Measurements from ENCODE around the gene EVI2A. TPM values are rescaled to one million over a fixed set of nuclear protein-coding genes. Genes with fewer than 3 reads are reported as not detected.

The EVI2A gene
- total RNA-seq, 1 experiment from 2014 or later = not detected

DNA sequence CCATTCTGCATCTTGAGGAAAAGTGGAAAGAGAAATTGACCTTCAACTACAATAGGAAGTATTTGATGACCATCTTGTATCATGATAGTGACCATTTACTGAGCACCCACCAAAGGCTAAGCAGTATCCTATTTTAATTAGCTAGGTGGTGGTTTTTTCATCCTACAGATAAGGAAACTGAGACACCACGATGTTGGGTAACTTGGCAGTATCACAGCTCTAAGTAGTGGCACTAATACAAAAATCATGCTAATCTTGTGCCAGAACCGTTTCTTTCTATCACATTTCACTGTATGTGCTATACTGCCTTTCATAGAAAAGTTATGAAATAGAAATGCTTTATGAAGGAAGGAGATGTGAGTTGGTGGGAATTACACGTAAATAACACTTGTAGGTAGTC is 9.9 kb downstream of the EVI2A start:
- H3K9me3 ChIP-seq (ENCODE audit: control insufficient read depth in 1 of 2, insufficient read depth in 1 of 2, low read depth in 1 of 2, low read length in 2 of 2) = no peaks in the 10 kb centered on the region
- CTCF ChIA-PET = interaction anchor here (0.5 kb wide), 1 partner anchor 94 kb away, joined by 3 read pairs; no protein-coding TSS in a partner anchor
- H3K4me2 ChIP-seq (ENCODE audit: low read length) = no peak overlapping the region
- ATAC-seq (no peak), DNase-seq (ENCODE audit: low read depth, low spot score) (no peak)
- H2AFZ ChIP-seq (ENCODE audit: low read depth, low read length, poor library complexity, severe bottlenecking) = no peak overlapping the region
- no peak overlapping the region for H3K9ac ChIP-seq (ENCODE audit: low read length)
- intact Hi-C loops (cut with micrococcal nuclease) = no loop called here
- no peaks in the 10 kb centered on the region for H3K4me1 ChIP-seq (ENCODE audit: control insufficient read depth in 1 of 2, insufficient read depth in 2 of 2, low read length in 2 of 2)
- no peaks in the 10 kb centered on the region for H3K27me3 ChIP-seq (ENCODE audit: insufficient read depth, low read length)
- H3K36me3 ChIP-seq (ENCODE audit: control insufficient read depth in 1 of 2, insufficient read depth in 2 of 2, low read length in 2 of 2) = no peaks in the 10 kb centered on the region; a peak in 1 of 4 replicates
- H3K9me2 ChIP-seq (ENCODE audit: insufficient read depth) = no peaks in the 10 kb centered on the region
- no peak overlapping the region for H3K4me3 ChIP-seq (replicated peaks in 1 of 2; ENCODE audit: low read depth in 1 of 2, low read length in 2 of 2)
- no peak overlapping the region for H3K27ac ChIP-seq (ENCODE audit: low read depth, low read length)
- POLR2A ChIA-PET = no interaction called here
- TF ChIP-seq JUND (IDR thresholded peaks at IDR 0.05) = no peak
- TF ChIP-seq EGR1 (IDR thresholded peaks at IDR 0.05; ENCODE audit: low read depth) = no peak
- no peak for TF ChIP-seq ZNF274 (IDR thresholded peaks at IDR 0.05; ENCODE audit: low read depth, low read length)
- no peak for TF ChIP-seq CEBPB (IDR thresholded peaks at IDR 0.05; ENCODE audit: low read depth)
- TF ChIP-seq, protein P1, sequence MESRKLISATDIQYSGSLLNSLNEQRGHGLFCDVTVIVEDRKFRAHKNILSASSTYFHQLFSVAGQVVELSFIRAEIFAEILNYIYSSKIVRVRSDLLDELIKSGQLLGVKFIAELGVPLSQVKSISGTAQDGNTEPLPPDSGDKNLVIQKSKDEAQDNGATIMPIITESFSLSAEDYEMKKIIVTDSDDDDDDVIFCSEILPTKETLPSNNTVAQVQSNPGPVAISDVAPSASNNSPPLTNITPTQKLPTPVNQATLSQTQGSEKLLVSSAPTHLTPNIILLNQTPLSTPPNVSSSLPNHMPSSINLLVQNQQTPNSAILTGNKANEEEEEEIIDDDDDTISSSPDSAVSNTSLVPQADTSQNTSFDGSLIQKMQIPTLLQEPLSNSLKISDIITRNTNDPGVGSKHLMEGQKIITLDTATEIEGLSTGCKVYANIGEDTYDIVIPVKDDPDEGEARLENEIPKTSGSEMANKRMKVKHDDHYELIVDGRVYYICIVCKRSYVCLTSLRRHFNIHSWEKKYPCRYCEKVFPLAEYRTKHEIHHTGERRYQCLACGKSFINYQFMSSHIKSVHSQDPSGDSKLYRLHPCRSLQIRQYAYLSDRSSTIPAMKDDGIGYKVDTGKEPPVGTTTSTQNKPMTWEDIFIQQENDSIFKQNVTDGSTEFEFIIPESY (IDR thresholded peaks at IDR 0.05; ENCODE audit: extremely low read depth, insufficient replicate concordance, low read length) = no peak
- TF ChIP-seq, protein P2, sequence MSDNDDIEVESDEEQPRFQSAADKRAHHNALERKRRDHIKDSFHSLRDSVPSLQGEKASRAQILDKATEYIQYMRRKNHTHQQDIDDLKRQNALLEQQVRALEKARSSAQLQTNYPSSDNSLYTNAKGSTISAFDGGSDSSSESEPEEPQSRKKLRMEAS (IDR thresholded peaks at IDR 0.05) = no peak
- no peak for TF ChIP-seq SP1 (IDR thresholded peaks at IDR 0.05; ENCODE audit: low read depth)
- TF ChIP-seq, protein P3, sequence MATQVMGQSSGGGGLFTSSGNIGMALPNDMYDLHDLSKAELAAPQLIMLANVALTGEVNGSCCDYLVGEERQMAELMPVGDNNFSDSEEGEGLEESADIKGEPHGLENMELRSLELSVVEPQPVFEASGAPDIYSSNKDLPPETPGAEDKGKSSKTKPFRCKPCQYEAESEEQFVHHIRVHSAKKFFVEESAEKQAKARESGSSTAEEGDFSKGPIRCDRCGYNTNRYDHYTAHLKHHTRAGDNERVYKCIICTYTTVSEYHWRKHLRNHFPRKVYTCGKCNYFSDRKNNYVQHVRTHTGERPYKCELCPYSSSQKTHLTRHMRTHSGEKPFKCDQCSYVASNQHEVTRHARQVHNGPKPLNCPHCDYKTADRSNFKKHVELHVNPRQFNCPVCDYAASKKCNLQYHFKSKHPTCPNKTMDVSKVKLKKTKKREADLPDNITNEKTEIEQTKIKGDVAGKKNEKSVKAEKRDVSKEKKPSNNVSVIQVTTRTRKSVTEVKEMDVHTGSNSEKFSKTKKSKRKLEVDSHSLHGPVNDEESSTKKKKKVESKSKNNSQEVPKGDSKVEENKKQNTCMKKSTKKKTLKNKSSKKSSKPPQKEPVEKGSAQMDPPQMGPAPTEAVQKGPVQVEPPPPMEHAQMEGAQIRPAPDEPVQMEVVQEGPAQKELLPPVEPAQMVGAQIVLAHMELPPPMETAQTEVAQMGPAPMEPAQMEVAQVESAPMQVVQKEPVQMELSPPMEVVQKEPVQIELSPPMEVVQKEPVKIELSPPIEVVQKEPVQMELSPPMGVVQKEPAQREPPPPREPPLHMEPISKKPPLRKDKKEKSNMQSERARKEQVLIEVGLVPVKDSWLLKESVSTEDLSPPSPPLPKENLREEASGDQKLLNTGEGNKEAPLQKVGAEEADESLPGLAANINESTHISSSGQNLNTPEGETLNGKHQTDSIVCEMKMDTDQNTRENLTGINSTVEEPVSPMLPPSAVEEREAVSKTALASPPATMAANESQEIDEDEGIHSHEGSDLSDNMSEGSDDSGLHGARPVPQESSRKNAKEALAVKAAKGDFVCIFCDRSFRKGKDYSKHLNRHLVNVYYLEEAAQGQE (IDR thresholded peaks at IDR 0.05; ENCODE audit: low read depth) = no peak
- TF ChIP-seq SIN3A (IDR thresholded peaks at IDR 0.05; ENCODE audit: low read depth) = no peak
- no peak for TF ChIP-seq POLR2A (IDR thresholded peaks at IDR 0.05; ENCODE audit: borderline replicate concordance, extremely low read depth, insufficient read depth, insufficient read length)
- TF ChIP-seq, protein P4, sequence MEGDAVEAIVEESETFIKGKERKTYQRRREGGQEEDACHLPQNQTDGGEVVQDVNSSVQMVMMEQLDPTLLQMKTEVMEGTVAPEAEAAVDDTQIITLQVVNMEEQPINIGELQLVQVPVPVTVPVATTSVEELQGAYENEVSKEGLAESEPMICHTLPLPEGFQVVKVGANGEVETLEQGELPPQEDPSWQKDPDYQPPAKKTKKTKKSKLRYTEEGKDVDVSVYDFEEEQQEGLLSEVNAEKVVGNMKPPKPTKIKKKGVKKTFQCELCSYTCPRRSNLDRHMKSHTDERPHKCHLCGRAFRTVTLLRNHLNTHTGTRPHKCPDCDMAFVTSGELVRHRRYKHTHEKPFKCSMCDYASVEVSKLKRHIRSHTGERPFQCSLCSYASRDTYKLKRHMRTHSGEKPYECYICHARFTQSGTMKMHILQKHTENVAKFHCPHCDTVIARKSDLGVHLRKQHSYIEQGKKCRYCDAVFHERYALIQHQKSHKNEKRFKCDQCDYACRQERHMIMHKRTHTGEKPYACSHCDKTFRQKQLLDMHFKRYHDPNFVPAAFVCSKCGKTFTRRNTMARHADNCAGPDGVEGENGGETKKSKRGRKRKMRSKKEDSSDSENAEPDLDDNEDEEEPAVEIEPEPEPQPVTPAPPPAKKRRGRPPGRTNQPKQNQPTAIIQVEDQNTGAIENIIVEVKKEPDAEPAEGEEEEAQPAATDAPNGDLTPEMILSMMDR (IDR thresholded peaks at IDR 0.05 in 2 of 3, conservative IDR thresholded peaks at IDR 0.05 in 1 of 3; ENCODE audit: borderline replicate concordance in 1 of 3, insufficient read depth in 1 of 3, low read depth in 2 of 3, low read length in 2 of 3) = no peak
- no peaks in the 10 kb centered on the region for H3K79me2 ChIP-seq (ENCODE audit: insufficient read depth, low read length)
- no TSS peak for BruUV-seq (replicated peaks)
- H4K20me1 ChIP-seq (ENCODE audit: insufficient read depth) = no peaks in the 10 kb centered on the region
- RAD21 ChIA-PET (ENCODE audit: low non-redundant PET in 1 of 2, low total read pairs in 2 of 2, uncharacterized antibody in 2 of 2, unreplicated experiment in 2 of 2) = no interaction called here
